Epithelial cell of esophagus (primary cell): ENCODE data around the gene HNRNPM.
"Not testable (repeated sequence)": the region's sequence is repeated elsewhere in the genome, so short reads cannot be mapped to it uniquely, and the experiment has no call there.

ENCODE experiments used
- DNase-seq: peaks from one replicate; pipeline ENCODE4 v3.0.0; 2010; ENCODE audit warnings: low read depth
- H3K4me3 ChIP-seq: 2 replicates; pipeline ENCODE4 v1.5.1; 2011; ENCODE audit warnings: mild to moderate bottlenecking, low read length, control low read depth
- TF ChIP-seq, protein P1 (sequence below): IDR thresholded peaks from 2 replicates; pipeline ENCODE4 v1.5.1; 2011; ENCODE audit warnings: low read depth, mild to moderate bottlenecking, low read length, control low read depth, inconsistent platforms; ENCODE audit not compliant: insufficient read depth; ENCODE audit errors: missing control alignments

Gene HNRNPM

DNA sequence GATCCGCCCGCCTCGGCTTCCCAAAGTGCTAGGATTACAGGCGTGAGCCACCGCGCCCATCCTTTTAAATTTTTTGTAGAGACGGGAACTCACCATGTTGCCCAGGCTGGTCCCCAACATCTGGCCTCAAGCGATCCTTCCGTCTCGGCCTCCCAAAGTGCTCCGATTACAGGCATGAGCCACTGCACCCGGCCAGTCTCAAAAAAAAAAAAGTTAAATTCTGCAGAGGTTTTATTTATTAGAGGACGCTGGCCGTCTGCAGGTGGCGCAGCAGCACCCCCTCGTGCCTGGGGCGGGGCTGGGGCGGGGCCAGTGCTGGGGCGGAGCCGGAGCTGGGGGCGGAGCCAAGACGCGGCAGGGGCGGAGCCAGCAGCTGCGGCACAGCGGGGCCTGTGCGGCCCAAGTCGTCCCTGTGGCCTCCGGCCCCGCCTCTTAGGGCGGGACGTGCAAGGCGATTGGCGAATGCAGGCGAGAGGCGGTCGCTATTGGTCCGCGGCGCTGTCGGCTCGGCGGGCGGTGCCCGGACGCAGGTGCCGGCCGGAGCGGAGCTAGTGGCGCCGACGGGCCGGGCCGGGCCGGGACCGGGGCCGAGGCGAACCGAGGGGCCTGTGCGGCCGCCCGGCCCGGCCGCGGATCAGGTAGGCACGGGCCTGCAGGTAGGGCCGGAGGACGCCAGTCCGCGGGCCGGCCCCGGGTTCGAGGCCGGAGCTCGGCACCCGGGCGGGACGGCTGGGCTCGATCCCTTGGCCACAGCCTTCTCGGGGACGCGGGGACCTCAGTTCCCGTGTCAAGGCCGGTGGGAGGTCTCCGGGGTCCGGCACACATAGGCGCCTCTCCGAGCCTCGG lies 31.8 kb upstream of the HNRNPM start, which contains the start of gene MARCHF2:
TSS of gene MARCHF2 (plus strand) at position 523 of the 846 bp plus-strand sequence. CDS start 8,536 bp downstream, outside the sequence.
- TF ChIP-seq, protein P1, sequence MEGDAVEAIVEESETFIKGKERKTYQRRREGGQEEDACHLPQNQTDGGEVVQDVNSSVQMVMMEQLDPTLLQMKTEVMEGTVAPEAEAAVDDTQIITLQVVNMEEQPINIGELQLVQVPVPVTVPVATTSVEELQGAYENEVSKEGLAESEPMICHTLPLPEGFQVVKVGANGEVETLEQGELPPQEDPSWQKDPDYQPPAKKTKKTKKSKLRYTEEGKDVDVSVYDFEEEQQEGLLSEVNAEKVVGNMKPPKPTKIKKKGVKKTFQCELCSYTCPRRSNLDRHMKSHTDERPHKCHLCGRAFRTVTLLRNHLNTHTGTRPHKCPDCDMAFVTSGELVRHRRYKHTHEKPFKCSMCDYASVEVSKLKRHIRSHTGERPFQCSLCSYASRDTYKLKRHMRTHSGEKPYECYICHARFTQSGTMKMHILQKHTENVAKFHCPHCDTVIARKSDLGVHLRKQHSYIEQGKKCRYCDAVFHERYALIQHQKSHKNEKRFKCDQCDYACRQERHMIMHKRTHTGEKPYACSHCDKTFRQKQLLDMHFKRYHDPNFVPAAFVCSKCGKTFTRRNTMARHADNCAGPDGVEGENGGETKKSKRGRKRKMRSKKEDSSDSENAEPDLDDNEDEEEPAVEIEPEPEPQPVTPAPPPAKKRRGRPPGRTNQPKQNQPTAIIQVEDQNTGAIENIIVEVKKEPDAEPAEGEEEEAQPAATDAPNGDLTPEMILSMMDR: peak; percentile 47
- peak within 1 kb of the TSS; percentile 58 for H3K4me3 ChIP-seq
- DNase-seq: peak; percentile 98

DNA sequence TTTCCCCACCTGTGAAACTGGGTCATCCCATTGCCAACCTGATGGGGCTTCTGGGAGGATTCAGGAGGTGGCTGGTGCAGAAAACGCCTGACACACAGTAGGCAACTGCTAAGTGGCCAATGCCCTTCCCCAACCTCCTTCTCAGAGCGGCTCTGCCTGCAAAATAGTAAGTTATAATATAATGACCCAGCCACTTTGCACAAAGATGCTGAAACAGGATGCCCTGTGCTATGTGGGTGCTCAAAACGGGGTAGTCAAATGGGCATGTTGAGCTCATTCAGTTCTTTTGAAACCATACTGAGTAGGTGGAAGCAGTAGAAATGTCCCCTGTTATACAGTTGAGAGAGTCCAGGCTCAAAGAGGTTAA lies 31.2 kb upstream of the HNRNPM start:
- TF ChIP-seq, protein P1: no peak
- H3K4me3 ChIP-seq: peak overlapping the region; percentile 58
- no peak for DNase-seq

DNA sequence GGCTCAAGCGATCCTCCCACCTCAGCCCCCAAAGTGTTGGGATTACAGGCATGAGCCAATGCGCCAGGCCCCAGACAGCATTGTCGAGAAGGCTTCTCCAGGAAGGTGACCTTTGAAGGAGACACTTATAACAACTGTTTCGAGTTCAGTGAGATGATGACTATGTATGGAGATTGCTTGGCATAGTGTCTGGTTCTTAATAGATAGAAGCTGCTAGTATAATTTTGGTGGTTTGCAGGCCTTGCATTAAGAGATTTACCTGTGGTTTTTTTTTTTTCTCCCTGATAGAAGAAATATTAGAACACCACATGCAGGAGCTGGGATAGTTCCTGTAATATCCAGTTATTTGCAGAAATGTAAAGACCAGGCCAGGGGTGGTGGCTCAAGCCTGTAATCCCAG lies 28.0 kb upstream of the HNRNPM start:
- no peak overlapping the region for H3K4me3 ChIP-seq
- no peak for DNase-seq
- TF ChIP-seq, protein P1: no peak

DNA sequence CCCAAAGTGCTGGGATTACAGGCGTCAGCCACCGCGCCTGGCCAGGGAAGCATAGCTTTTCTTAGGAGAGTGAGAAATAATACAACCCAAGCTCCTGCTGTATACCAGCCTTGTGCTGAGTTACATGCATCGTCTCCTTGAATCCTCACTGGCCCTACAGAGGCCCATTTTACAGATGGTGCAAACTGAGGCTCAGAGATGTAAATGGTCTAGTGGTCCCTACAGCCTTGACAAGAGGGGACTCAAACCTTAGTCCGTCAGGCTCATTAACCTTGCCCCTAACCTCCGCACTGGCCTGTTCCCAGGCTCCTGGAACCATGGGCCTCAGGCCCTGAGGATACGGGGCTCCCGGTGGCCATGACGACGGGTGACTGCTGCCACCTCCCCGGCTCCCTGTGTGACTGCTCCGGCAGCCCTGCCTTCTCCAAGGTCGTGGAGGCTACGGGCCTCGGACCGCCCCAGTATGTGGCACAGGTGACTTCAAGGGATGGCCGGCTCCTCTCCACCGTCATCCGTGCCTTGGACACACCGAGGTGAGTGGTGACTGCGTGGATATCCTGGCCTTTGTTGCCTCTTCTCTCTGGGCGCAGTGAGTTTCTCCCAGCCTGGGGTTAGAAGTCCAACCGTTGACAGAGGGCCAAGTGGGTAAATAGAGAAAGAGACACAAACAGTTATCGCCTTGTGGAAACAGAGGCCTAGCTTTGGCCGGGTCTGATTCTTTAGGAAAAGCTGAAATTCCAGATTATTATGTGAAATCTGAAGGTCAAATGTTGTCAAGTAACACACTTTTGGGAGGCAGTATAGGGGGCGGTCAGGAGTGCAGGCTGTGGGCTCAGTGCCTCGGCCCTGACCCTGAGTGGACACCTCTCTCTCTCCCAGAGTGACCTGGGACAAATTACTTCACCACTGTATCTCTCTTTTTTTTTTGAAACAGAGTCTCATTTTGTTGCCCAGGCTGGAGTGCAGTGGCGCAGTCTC lies 23.0 kb upstream of the HNRNPM start:
- TF ChIP-seq, protein P1: no peak
- DNase-seq: no peak
- H3K4me3 ChIP-seq: no peak overlapping the region

DNA sequence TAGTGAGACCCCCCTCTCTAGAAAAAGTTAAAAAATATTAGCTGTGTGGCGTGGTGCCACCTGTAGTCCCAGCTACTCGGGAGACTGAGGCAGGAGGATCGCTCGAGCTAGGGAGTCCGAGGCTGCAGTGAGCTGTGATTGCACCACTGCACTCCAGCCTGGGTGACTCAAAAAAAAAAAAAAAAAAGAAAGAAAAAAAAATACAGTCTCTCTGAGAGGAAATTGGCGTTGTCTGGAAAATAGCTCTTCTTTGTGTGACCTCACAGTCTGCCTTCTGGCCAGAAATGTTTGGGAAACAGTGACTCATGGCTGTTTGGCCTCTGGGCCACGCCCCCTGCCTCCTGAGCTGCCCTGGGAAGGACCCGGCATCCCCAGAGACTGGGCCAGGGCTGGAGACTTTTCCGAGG lies 21.0 kb upstream of the HNRNPM start:
- peak; percentile 85 for DNase-seq
- no peak overlapping the region for H3K4me3 ChIP-seq
- TF ChIP-seq, protein P1: no peak

DNA sequence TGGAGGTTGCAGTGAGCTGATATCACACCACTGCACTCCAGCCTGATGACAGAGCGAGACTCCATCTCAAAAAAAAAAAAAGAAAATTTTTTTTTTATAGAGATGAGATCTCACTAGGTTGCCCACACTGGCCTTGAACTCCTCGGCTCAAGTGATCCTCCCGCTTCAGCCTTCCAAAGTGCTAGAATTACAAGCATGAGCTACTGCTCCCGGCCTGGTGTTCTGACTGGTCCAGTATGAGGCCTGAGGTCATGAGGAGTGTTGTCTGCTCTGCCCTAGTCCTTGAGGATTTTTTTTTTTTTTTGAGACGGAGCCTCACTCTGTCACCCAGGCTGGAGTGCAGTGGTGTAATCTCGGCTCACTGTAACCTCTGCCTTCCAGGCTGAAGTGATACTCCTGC lies 19.4 kb upstream of the HNRNPM start:
- DNase-seq, H3K4me3 ChIP-seq: not testable (repeated sequence)

DNA sequence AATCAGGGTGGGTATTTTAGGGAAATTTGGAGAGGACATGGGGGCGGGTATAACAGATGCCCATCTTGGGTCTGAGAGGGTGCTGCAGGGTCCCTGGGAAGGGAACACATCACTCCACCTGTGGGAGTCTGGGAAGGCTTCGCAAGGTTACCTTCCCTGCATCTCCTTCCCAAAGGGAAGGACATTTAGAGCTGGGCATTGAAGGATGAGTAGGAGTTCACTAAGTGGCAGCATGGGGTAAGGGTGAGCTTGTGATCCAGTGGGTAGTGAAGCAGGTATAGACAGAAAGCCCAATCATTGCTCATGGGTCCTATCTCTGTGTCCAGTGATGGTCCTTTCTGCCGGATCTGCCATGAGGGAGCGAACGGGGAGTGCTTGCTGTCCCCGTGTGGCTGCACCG lies 18.5 kb upstream of the HNRNPM start:
- no peak for DNase-seq
- H3K4me3 ChIP-seq: no peak overlapping the region
- TF ChIP-seq, protein P1: no peak
